ENCODE results near the gene CATSPER1. TPM values are rescaled to one million over a fixed set of nuclear protein-coding genes. Genes with fewer than 3 reads are reported as not detected.
A peak's percentile ranks its signal among the peaks of the same experiment; 100 is the strongest.

Gene CATSPER1
- total and polyA plus RNA-seq, 2 experiments from 2014 or later, result not detected

GRCh38 chr11:65978391-65979238 lies 47.7 kb downstream of the CATSPER1 start (continued):
- TF ChIP-seq NANOG (IDR thresholded peaks at IDR 0.05; ENCODE audit: borderline replicate concordance) (no peak), CREB1 (CRISPR knock-in tag; IDR thresholded peaks at IDR 0.05; ENCODE audit: low read depth) (no peak)

DNA sequence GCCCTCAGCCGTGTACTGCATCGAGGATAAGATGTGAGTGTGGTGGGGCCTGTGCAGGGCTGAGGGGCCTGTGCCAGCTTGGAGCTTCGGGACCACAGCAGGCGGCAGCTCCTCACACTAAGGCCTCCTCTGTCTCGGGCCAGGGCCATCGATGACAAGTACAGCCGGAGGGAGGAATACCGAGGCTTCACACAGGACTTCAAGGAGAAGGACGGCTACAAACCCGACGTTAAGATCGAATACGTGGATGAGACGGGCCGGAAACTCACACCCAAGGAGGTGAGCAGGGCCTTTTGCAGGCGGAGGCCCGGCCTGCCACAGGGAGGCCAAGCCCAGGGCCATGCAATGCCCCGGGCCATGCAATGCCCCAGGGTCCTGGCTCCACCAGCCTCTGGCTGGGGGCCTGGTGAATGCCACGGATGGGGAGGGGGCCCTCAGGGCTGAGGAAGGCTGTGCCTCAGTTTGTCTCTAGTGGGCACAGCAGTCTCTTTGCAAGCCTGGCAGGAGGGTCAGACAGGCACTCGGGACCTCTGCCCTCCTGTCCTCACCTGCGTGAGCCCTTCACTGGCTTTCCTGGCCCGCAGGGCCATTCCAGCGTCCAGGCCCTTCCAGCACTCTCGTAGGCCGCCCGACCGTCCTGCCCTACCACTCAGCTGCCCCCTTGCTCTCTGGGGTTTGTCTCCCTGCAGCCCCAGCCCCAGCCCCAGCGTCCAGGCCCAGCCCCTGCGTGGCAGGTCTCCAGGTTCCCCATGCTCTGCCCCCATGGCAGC lies 48.5 kb downstream of the CATSPER1 start:
- H4K20me1 ChIP-seq (replicated peaks; ENCODE audit: insufficient read depth), result no peaks in the 10 kb centered on the region; the same call in 1 of the 2 replicates
- H3F3A ChIP-seq (replicated peaks; ENCODE audit: low read depth), result no peaks in the 10 kb centered on the region
- no peak overlapping the region for H3K4me3 Mint-ChIP-seq
- DNase-seq (ENCODE audit: low spot score), result no peak
- H2AFZ ChIP-seq, result no peak overlapping the region
- H3K9me3 Mint-ChIP-seq, result no peaks in the 10 kb centered on the region; the same call in 2 of the 3 replicates
- H3K27ac ChIP-seq (ENCODE audit: low read depth), result no peak overlapping the region
- no peak for TF ChIP-seq CREB1 (CRISPR knock-in tag; IDR thresholded peaks at IDR 0.05; ENCODE audit: low read depth)
- no peaks in the 10 kb centered on the region for H3K36me3 ChIP-seq (ENCODE audit: insufficient read depth)
- peaks cover 23% of the 10 kb centered on the region for H3K27me3 Mint-ChIP-seq (ENCODE audit: insufficient read depth, low read depth, poor library complexity)
- H3K36me3 Mint-ChIP-seq (ENCODE audit: low read depth), result peaks cover 42% of the 10 kb centered on the region
- no peak for ATAC-seq
- H3K9me2 ChIP-seq (ENCODE audit: insufficient read depth), result no peaks in the 10 kb centered on the region
- H3K4me1 ChIP-seq (ENCODE audit: insufficient read depth), result no peaks in the 10 kb centered on the region
- H3K4me1 Mint-ChIP-seq, result peaks cover 6% of the 10 kb centered on the region; the same call in 2 of the 3 replicates
- H3K4me2 ChIP-seq, result no peak overlapping the region
- H3K79me2 ChIP-seq (replicated peaks; ENCODE audit: insufficient read depth), result no peaks in the 10 kb centered on the region
- H3K27ac Mint-ChIP-seq, result no peak overlapping the region
- H3K27me3 ChIP-seq (ENCODE audit: insufficient read depth), result no peaks in the 10 kb centered on the region
- H3K4me3 ChIP-seq, result no peak overlapping the region

GRCh38 chr11:65976216-65977176 lies 49.8 kb downstream of the CATSPER1 start:
- H4K20me1 ChIP-seq (replicated peaks; ENCODE audit: insufficient read depth), result no peaks in the 10 kb centered on the region; the same call in none of the 2 replicates
- Mint-ChIP-seq H3K36me3 (ENCODE audit: low read depth) (peaks cover 55% of the 10 kb centered on the region), H3K27ac (peak overlapping the region; percentile 58; the same call in 1 of the 2 replicates), H3K4me3 (no peak overlapping the region), H3K9me3 (peaks cover 3% of the 10 kb centered on the region; the same call in 1 of the 3 replicates), H3K27me3 (ENCODE audit: insufficient read depth, low read depth, poor library complexity) (peaks cover 16% of the 10 kb centered on the region), H3K4me1 (peaks cover 6% of the 10 kb centered on the region; the same call in 2 of the 3 replicates)
- H3K79me2 ChIP-seq (replicated peaks; ENCODE audit: insufficient read depth), result no peaks in the 10 kb centered on the region
- H3K4me2 ChIP-seq, result no peak overlapping the region
- no peaks in the 10 kb centered on the region for H3K4me1 ChIP-seq (ENCODE audit: insufficient read depth)
- ATAC-seq (peak; percentile 20; the same call in 2 of the 3 replicates), DNase-seq (ENCODE audit: low spot score) (no peak)
- H3K9me2 ChIP-seq (ENCODE audit: insufficient read depth), result no peaks in the 10 kb centered on the region
- no peak overlapping the region for H2AFZ ChIP-seq
- no peak overlapping the region for H3K27ac ChIP-seq (ENCODE audit: low read depth)
- no peaks in the 10 kb centered on the region for H3F3A ChIP-seq (replicated peaks; ENCODE audit: low read depth)
- no peak overlapping the region for H3K4me3 ChIP-seq
- no peaks in the 10 kb centered on the region for H3K27me3 ChIP-seq (ENCODE audit: insufficient read depth)
- no peaks in the 10 kb centered on the region for H3K36me3 ChIP-seq (ENCODE audit: insufficient read depth)
- TF ChIP-seq EZH2 (IDR thresholded peaks at IDR 0.05; ENCODE audit: low read depth, unreplicated experiment), result no peak
- no peak for TF ChIP-seq JUNB (IDR thresholded peaks at IDR 0.05; ENCODE audit: unreplicated experiment)
- TF ChIP-seq, protein P1, sequence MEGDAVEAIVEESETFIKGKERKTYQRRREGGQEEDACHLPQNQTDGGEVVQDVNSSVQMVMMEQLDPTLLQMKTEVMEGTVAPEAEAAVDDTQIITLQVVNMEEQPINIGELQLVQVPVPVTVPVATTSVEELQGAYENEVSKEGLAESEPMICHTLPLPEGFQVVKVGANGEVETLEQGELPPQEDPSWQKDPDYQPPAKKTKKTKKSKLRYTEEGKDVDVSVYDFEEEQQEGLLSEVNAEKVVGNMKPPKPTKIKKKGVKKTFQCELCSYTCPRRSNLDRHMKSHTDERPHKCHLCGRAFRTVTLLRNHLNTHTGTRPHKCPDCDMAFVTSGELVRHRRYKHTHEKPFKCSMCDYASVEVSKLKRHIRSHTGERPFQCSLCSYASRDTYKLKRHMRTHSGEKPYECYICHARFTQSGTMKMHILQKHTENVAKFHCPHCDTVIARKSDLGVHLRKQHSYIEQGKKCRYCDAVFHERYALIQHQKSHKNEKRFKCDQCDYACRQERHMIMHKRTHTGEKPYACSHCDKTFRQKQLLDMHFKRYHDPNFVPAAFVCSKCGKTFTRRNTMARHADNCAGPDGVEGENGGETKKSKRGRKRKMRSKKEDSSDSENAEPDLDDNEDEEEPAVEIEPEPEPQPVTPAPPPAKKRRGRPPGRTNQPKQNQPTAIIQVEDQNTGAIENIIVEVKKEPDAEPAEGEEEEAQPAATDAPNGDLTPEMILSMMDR (conservative IDR thresholded peaks at IDR 0.05; ENCODE audit: low read depth in 2 of 2), result no peak
- TF ChIP-seq ZNF462 (CRISPR knock-in tag; IDR thresholded peaks at IDR 0.05), result no peak
- TF ChIP-seq POLR2AphosphoS5 (IDR thresholded peaks at IDR 0.05; ENCODE audit: low read depth), result no peak
